PFSK-1 (cell line): ENCODE data around the gene CAPN9.

Experiments used
- FOXP2 ChIP-seq: optimal IDR thresholded peaks from 2 replicates; pipeline ENCODE3; 2011; ENCODE audit warnings: borderline replicate concordance, control low read depth, inconsistent platforms; ENCODE audit not compliant: insufficient read depth; ENCODE audit errors: extremely low read length, extremely low read depth
- POLR2AphosphoS5 ChIP-seq: IDR thresholded peaks from 2 replicates; pipeline ENCODE4 v1.6.1; 2012; ENCODE audit warnings: low read depth, mild to moderate bottlenecking, control low read depth, low read length, moderate library complexity
- SIN3A ChIP-seq: IDR thresholded peaks from 2 replicates; pipeline ENCODE4 v1.6.1; 2012; ENCODE audit warnings: mild to moderate bottlenecking, low read length, moderate library complexity, borderline replicate concordance; ENCODE audit not compliant: insufficient read depth
- TAF1 ChIP-seq: IDR thresholded peaks from 2 replicates; pipeline ENCODE4 v1.6.1; 2012; ENCODE audit warnings: low read length, control low read depth, borderline replicate concordance; ENCODE audit not compliant: insufficient read depth
- TF ChIP-seq, protein P1 (sequence below), 2 experiments: IDR thresholded peaks; 2 replicates each; pipeline versions ENCODE4 v1.6.1 to v1.8.0; 2011 to 2012; ENCODE audit warnings: low read depth in 2 of 2, low read length in 2 of 2, control low read depth in 1 of 2, inconsistent platforms in 1 of 2, mild to moderate bottlenecking in 1 of 2, moderate library complexity in 1 of 2; ENCODE audit not compliant: insufficient read depth in 1 of 2

Gene CAPN9

DNA sequence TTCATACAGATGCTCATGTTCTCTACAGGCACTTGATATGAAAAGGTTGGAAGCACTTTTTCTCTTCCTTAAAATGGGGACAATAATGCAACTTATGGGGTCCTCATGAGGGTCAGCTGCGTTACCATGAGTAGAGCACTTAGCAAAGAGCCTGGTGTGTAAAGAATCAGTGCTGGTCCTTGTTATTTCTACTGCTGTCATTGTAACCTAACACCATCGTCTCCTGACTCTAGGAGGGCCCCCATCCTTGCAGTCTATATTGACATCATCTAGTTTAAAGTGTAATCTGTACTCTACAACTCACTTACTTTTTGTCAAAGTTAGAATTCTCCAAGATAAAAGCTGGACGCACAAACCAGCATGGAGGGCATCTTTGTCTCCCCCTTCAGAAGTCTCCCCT is 2.4 kb downstream of the CAPN9 start:
- TF ChIP-seq, protein P1, sequence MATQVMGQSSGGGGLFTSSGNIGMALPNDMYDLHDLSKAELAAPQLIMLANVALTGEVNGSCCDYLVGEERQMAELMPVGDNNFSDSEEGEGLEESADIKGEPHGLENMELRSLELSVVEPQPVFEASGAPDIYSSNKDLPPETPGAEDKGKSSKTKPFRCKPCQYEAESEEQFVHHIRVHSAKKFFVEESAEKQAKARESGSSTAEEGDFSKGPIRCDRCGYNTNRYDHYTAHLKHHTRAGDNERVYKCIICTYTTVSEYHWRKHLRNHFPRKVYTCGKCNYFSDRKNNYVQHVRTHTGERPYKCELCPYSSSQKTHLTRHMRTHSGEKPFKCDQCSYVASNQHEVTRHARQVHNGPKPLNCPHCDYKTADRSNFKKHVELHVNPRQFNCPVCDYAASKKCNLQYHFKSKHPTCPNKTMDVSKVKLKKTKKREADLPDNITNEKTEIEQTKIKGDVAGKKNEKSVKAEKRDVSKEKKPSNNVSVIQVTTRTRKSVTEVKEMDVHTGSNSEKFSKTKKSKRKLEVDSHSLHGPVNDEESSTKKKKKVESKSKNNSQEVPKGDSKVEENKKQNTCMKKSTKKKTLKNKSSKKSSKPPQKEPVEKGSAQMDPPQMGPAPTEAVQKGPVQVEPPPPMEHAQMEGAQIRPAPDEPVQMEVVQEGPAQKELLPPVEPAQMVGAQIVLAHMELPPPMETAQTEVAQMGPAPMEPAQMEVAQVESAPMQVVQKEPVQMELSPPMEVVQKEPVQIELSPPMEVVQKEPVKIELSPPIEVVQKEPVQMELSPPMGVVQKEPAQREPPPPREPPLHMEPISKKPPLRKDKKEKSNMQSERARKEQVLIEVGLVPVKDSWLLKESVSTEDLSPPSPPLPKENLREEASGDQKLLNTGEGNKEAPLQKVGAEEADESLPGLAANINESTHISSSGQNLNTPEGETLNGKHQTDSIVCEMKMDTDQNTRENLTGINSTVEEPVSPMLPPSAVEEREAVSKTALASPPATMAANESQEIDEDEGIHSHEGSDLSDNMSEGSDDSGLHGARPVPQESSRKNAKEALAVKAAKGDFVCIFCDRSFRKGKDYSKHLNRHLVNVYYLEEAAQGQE (IDR thresholded peaks at IDR 0.05; ENCODE audit: insufficient read depth in 1 of 2, low read depth in 2 of 2, low read length in 2 of 2), result no peak
- TF ChIP-seq SIN3A (no peak), TAF1 (no peak), POLR2AphosphoS5 (no peak), FOXP2 (no peak)

DNA sequence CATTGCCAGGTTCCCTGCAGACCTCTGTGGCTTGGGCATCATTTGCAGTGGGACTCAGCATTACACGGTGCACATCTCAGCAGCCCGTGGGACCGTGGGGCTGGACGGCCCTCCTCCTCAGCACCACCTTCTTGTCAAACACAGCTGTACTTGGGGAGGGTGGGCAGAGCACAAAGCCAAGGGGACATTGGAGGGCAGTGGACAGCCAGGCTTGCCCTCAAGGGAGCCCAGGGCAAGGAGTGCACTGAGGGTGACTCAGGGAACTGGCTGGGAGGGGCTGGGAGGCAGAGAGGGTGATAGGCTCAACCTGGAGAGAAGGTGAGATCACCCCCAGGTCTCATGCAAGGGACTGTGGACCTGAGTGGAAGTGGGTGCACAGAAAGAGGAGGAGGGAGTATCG is 3.4 kb downstream of the CAPN9 start:
- TF ChIP-seq FOXP2, result no peak
- TF ChIP-seq SIN3A, result no peak
- TF ChIP-seq TAF1, result no peak
- TF ChIP-seq, protein P1 (IDR thresholded peaks at IDR 0.05; ENCODE audit: insufficient read depth in 1 of 2, low read depth in 2 of 2, low read length in 2 of 2), result no peak

DNA sequence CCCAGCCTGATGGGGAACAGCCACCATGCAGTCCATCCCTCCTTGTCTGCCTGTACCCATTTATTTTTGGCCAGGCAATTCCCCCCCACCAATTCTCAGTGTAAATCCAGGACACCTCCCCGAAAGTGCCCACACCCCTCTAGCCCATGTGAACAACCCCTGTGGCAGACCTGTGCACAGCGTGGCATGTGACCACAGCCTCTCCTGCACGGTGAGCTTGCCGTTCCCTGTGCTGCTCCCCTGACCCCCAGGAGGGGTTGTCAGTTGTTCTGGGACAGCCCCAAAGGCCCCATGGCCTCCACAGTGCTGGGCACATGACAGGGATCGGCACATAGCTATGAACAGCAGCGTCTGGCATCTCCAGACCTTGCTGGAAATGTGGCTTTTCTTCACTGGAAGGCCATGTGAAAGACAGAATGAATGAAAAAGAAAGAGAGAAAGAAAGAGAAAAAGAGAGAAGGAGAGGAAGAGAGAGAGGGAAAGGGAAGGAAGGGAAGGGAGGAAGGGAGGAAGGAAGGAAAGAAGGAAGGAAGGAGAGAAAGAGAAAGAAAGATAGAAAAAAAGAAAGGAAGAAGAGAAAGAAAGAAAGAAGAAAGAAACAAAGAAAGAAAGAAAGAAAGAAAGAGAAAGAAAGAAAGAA is 3.9 kb downstream of the CAPN9 start:
- TF ChIP-seq SIN3A (no peak), FOXP2 (no peak), TAF1 (no peak), POLR2AphosphoS5 (no peak)
- TF ChIP-seq, protein P1 (IDR thresholded peaks at IDR 0.05; ENCODE audit: insufficient read depth in 1 of 2, low read depth in 2 of 2, low read length in 2 of 2), result no peak

DNA sequence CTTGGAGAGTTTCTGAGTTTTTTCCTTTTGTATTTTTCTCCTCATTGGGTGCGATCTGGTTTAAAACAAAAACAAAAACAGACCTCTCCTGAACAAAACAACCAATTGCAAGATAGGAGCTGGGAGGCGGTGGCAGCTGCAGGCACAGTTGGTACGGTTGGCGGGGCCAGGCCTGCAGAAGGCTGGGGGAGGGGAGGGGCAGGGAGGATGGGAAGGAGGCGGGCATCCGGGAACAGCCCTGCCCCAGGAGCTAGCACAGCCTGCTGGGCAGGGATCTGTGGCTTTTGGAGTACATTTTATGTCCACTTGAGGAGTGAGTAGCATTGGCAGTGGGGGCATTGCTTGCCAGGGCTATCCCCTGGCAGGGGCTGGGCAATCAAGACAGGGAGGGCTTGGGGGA is 5.2 kb downstream of the CAPN9 start:
- TF ChIP-seq, protein P1 (IDR thresholded peaks at IDR 0.05; ENCODE audit: insufficient read depth in 1 of 2, low read depth in 2 of 2, low read length in 2 of 2), result no peak
- TF ChIP-seq POLR2AphosphoS5 (no peak), TAF1 (no peak), FOXP2 (no peak), SIN3A (no peak)

DNA sequence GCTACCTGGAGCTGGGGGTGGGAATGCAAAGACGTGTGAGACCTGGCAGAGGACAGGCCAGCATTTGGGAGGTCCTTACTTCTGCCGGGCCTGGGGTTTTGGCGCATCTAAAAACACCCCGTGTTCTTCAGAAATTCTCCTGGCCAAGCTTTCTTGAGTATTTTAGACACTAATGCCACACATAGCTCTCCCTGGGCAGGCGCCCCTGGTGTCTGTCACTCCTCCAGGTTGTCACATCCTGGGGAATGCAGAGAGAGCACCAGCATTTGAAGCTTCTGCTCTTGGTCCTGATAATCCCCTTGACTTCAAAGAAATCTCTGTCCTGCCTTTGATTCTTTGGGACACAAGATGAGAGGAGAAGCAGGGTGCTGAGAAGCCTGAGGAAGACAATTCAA is 6.0 kb downstream of the CAPN9 start:
- no peak for TF ChIP-seq SIN3A
- TF ChIP-seq FOXP2, result no peak
- no peak for TF ChIP-seq POLR2AphosphoS5
- no peak for TF ChIP-seq TAF1
- TF ChIP-seq, protein P1 (IDR thresholded peaks at IDR 0.05; ENCODE audit: insufficient read depth in 1 of 2, low read depth in 2 of 2, low read length in 2 of 2), result no peak
